Iris pigment epithelial cell (primary cell): ENCODE data around the gene CFAP57.
A peak's percentile ranks its signal among the peaks of the same experiment; 100 is the strongest.
"Not testable (repeated sequence)": the region's sequence is repeated elsewhere in the genome, so short reads cannot be mapped to it uniquely, and the experiment has no call there.

Source experiments
- DNase-seq: peaks from one replicate; pipeline ENCODE4 v3.0.0-alpha.2; 2011; ENCODE audit warnings: low read depth

CFAP57 gene

GRCh38 chr1:43174873-43175272 is 2.7 kb downstream of the CFAP57 start:
- no peak for DNase-seq

- no peak for DNase-seq
Observed at GRCh38 chr1:43177691-43178090, 5.6 kb downstream of the CFAP57 start.

- no peak for DNase-seq
Observed at GRCh38 chr1:43184388-43184787, 12.3 kb downstream of the CFAP57 start.

DNA sequence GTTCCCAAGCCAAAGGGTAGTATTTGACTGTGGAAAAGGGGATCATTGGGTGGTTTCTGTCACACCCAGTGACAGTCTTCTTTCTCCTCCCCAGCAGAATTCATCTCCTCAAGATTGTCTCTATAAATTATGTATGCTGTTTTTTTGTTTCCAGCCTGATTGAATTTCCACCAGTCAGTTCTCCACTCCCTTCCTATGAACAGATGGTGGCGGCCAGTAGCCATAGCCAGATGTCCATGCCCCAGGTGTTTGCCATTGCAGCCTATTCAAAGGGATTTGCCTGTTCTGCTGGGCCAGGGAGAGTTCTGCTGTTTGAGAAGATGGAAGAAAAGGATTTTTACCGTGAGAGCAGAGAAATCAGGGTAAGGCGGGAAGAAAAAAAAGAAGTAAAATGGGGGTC is 12.9 kb downstream of the CFAP57 start:
- DNase-seq: no peak

DNA sequence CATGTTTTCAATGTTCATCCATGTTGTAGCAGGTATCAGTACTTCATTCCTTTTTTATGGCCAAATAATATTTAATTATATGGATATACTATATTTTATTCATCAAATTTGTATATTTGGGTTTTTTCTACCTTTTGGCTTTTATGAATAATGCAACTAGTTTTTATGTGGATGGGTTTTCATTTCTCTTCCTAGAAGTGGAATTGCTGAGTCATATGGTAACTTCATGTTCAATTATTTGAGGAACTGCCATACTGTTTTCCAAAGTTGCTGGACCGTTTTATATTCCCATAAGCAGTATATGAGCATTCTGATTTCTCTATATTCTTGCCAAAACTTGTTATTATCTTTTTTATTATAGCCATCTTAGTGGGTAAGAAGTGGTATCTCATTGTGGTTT is 16.0 kb downstream of the CFAP57 start:
- DNase-seq: no peak

GRCh38 chr1:43194509-43194908 is 22.4 kb downstream of the CFAP57 start:
- DNase-seq: no peak

DNA sequence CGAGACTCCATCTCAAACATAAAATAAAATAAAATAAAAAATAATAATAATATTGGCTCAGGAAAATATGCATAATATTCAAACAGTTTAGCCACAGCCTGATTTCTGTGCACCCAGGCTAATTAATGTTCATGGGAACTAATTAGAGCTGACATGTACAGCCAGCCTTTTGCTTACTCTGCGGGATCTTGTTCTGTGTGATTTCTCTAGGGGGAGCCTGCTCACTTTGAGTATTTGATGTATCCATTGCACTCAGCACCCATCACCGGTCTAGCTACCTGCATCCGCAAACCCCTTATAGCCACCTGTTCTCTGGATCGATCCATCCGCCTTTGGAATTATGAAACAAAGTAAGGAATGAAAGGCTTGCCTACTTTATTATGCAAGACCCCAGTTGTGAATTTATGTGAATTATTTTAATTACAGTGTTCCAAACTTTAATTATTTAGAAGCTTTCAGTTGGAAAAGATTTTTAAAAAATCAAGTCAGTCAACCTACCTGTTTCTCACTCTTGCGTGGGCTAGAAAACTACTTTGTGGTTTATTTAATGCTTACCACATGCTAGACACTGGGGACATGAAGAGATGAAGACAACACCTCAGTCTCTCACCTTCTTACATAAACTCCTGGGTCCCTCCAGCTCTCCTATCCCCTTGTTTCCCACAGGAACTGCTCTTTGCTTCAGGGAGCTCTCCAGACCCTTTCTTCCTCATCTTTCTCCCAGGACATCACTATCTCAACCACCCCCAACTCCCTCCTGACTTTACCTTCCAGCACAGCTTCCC is 25.4 kb downstream of the CFAP57 start:
- no peak for DNase-seq

GRCh38 chr1:43199093-43199726 is 27.1 kb downstream of the CFAP57 start:
- no peak for DNase-seq

DNA sequence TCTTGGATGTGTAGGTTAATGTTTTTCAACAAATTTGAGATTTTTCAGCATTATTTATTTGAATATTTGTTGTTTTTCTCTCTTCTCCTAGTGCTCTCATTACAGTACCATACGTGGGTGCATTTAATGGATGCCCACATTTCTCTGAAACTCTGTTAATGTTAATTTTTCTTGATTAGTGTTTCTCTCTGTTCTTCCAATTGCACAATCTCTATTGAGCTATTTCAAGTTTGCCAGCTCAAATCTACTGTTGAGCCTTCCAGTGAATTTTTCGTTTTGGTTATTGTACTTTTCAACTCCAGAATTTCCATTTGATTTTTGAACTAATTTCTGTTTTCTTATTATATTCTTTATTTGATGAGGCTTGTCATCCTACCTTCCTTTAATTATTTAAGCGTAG is 31.7 kb downstream of the CFAP57 start:
- no peak for DNase-seq

DNA sequence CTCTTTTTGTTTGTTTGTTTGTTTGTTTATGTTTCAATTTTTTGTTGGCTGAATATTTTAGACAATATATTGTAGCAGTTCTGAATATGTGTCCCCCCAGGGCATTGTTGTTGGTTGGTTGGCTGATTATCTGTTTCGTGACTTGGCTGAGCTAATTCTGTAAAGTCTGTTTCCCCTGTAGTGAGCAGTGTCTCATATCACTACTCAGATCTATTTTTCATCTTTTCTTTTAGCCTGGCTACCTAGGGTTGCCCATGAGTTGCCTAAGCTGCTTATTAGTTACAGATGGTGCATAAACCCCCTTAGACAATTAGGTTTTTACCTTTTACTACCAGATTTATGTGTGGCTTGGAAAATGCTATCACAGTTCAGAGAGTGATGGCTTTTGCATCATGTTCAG is 32.3 kb downstream of the CFAP57 start:
- no peak for DNase-seq

- peak; percentile 42 for DNase-seq
Observed at GRCh38 chr1:43205671-43206070, 33.5 kb downstream of the CFAP57 start.

GRCh38 chr1:43206600-43207228 is 34.6 kb downstream of the CFAP57 start:
- DNase-seq: peak; percentile 95

- DNase-seq: peak; percentile 88
Observed at GRCh38 chr1:43207229-43207853, 35.2 kb downstream of the CFAP57 start.

DNA sequence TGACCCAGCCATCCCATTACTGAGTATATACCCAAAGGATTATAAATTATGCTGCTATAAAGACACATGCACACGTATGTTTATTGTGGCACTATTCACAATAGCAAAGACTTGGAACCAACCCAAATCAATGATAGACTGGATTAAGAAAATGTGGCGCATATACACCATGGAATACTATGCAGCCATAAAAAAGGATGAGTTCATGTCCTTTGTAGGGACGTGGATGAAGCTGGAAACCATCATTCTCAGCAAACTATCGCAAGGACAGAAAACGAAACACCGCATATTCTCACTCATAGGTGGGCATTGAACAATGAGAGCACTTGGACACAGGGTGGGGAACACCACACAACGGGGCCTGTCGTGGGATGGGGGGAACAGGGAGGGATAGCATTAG is 36.1 kb downstream of the CFAP57 start:
- not testable (repeated sequence) for DNase-seq

GRCh38 chr1:43214501-43215444 is 42.6 kb downstream of the CFAP57 start:
- peak; percentile 45 for DNase-seq

GRCh38 chr1:43217747-43218146 is 45.6 kb downstream of the CFAP57 start:
- no peak for DNase-seq

- DNase-seq: no peak
Observed at GRCh38 chr1:43220905-43221778, 49.0 kb downstream of the CFAP57 start.

DNA sequence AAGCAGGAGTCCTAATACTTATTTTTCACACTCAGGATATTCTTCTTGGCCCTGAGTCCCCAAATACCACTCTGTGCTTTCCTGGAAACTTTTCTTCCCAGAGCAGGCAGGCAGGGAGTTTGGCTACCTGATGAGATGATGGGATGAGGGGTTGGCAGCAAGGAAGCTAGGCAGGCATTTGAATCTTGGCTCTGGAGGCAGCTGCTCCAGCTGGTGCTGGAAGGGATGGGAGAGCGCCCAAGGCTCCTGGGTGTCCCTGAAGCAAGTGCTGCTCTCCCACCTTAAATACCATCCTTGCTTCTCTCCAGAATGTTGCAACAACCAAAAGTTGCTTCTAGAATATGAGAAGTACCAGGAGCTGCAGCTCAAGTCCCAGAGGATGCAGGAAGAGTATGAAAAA is 49.7 kb downstream of the CFAP57 start:
- DNase-seq: no peak

GRCh38 chr1:43222879-43223278 is 50.7 kb downstream of the CFAP57 start:
- DNase-seq: no peak

DNA sequence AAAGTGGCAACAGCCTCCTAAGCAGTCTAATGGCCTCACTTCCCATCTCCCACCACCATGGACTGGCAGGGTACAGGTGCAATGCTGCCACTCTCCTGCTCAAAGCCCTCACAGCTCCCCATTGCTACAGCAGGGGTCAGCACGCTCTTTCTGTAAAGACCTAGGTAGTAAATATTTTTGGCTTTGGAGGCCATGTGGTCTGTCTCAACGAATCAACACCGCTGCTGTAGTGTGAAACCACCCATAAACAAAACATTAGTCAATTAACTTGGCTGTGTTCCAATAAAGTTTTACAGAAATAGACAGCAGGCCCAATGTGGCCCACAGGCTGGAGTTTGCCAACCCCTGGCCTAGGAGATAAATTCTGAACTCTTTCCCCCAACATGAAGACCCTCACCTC is 53.0 kb downstream of the CFAP57 start:
- no peak for DNase-seq
